Liver (tissue), 9 donors: ENCODE data around the gene PIK3R5. TPM values are rescaled to one million over a fixed set of nuclear protein-coding genes. Genes with fewer than 3 reads are reported as not detected.

ENCODE experiments used
- DNase-seq: peaks from one replicate; pipeline ENCODE4 v3.0.0-alpha.2; 2017; ENCODE audit warnings: low spot score
- H3K27ac ChIP-seq, 2 donors: one replicate each; pipeline ENCODE4 v1.7.0; 2013; ENCODE audit warnings: inconsistent platforms in 2 of 2, low read length in 2 of 2, control low read depth in 1 of 2, low read depth in 1 of 2, mild to moderate bottlenecking in 1 of 2
- H3K27me3 ChIP-seq, 4 donors: one replicate each; pipeline versions ENCODE4 v1.6.1 to v1.7.0; 2013; ENCODE audit warnings: low read length in 3 of 4, inconsistent platforms in 1 of 4, mild to moderate bottlenecking in 1 of 4, moderate library complexity in 1 of 4; ENCODE audit not compliant: control insufficient read depth in 4 of 4, insufficient read depth in 4 of 4
- H3K36me3 ChIP-seq, 4 donors: one replicate each; pipeline versions ENCODE4 v1.6.1 to v1.7.0; 2013; ENCODE audit warnings: low read length in 3 of 4, mild to moderate bottlenecking in 3 of 4, low read depth in 1 of 4, moderate library complexity in 1 of 4; ENCODE audit not compliant: control insufficient read depth in 4 of 4, insufficient read depth in 3 of 4
- H3K4me1 ChIP-seq, 4 donors: one replicate each; pipeline versions ENCODE4 v1.6.1 to v1.7.0; 2013; ENCODE audit warnings: low read length in 3 of 4, mild to moderate bottlenecking in 3 of 4, moderate library complexity in 1 of 4; ENCODE audit not compliant: control insufficient read depth in 4 of 4, insufficient read depth in 4 of 4
- H3K4me3 ChIP-seq, 3 donors: one replicate each; pipeline versions ENCODE4 v1.6.1 to v1.7.0; 2013; ENCODE audit warnings: low read length in 3 of 3, control low read depth in 1 of 3, low read depth in 1 of 3, mild to moderate bottlenecking in 1 of 3
- H3K9ac ChIP-seq, 2 donors: one replicate each; pipeline ENCODE4 v1.7.0; 2013; ENCODE audit warnings: low read length in 2 of 2, mild to moderate bottlenecking in 2 of 2, moderate library complexity in 2 of 2, control low read depth in 1 of 2, low read depth in 1 of 2
- H3K9me3 ChIP-seq, 4 donors: one replicate each; pipeline versions ENCODE4 v1.6.1 to v1.7.0; 2013; ENCODE audit warnings: low read length in 3 of 4; ENCODE audit not compliant: control insufficient read depth in 4 of 4
- ATF3 ChIP-seq: IDR thresholded peaks from 2 replicates; pipeline ENCODE4 v1.6.1; 2016; ENCODE audit warnings: antibody characterized with exemption
- EGR1 ChIP-seq, 2 donors: IDR thresholded peaks; 2 replicates each; pipeline ENCODE4 v1.6.1; 2016 to 2018; ENCODE audit warnings: antibody characterized with exemption in 2 of 2, low read depth in 2 of 2
- FOXA1 ChIP-seq: IDR thresholded peaks from 2 replicates; pipeline ENCODE4 v1.6.1; 2016; ENCODE audit warnings: antibody characterized with exemption
- FOXA2 ChIP-seq: IDR thresholded peaks from 2 replicates; pipeline ENCODE4 v1.6.1; 2016; ENCODE audit warnings: antibody characterized with exemption
- GABPA ChIP-seq, 2 donors: IDR thresholded peaks in 1 of 2; conservative IDR thresholded peaks in 1 of 2; 2 replicates each; pipeline ENCODE4 v1.6.1; 2016; ENCODE audit warnings: antibody characterized with exemption in 2 of 2, mild to moderate bottlenecking in 1 of 2, moderate library complexity in 1 of 2
- HNF4A ChIP-seq, 2 donors: conservative IDR thresholded peaks; 2 replicates each; pipeline ENCODE4 v1.6.1; 2016; ENCODE audit warnings: antibody characterized with exemption in 2 of 2, mild to moderate bottlenecking in 2 of 2
- HNF4G ChIP-seq: IDR thresholded peaks from 2 replicates; pipeline ENCODE4 v1.6.1; 2016; ENCODE audit warnings: antibody characterized with exemption
- JUND ChIP-seq, 2 donors: IDR thresholded peaks; 2 replicates each; pipeline ENCODE4 v1.6.1; 2016; ENCODE audit warnings: antibody characterized with exemption in 2 of 2
- MAX ChIP-seq: IDR thresholded peaks from 2 replicates; pipeline ENCODE4 v1.6.1; 2016; ENCODE audit warnings: antibody characterized with exemption
- NR2F2 ChIP-seq: IDR thresholded peaks from 2 replicates; pipeline ENCODE4 v1.6.1; 2016; ENCODE audit warnings: antibody characterized with exemption
- RAD21 ChIP-seq, 2 donors: IDR thresholded peaks; 2 replicates each; pipeline ENCODE4 v1.6.1; 2016; ENCODE audit warnings: antibody characterized with exemption in 2 of 2, mild to moderate bottlenecking in 2 of 2
- REST ChIP-seq: IDR thresholded peaks from 2 replicates; pipeline ENCODE4 v1.6.1; 2016; ENCODE audit warnings: antibody characterized with exemption, mild to moderate bottlenecking
- RXRA ChIP-seq, 2 donors: IDR thresholded peaks; 2 replicates each; pipeline ENCODE4 v1.6.1; 2017 to 2018; ENCODE audit warnings: antibody characterized with exemption in 2 of 2, mild to moderate bottlenecking in 1 of 2
- SP1 ChIP-seq: IDR thresholded peaks from 2 replicates; pipeline ENCODE4 v1.6.1; 2018; ENCODE audit warnings: antibody characterized with exemption, mild to moderate bottlenecking
- TAF1 ChIP-seq: conservative IDR thresholded peaks from 2 replicates; pipeline ENCODE4 v1.6.1; 2016; ENCODE audit warnings: antibody characterized with exemption, mild to moderate bottlenecking
- YY1 ChIP-seq: IDR thresholded peaks from 2 replicates; pipeline ENCODE4 v1.6.1; 2016; ENCODE audit warnings: antibody characterized with exemption, mild to moderate bottlenecking
- ZBTB33 ChIP-seq: IDR thresholded peaks from 2 replicates; pipeline ENCODE4 v1.6.1; 2016; ENCODE audit warnings: antibody characterized with exemption
- WGBS: extraction: QIAGEN DNeasy Blood & Tissue Kit; methylation state at CpG from one replicate; pipeline ENCODE4 v1.1.7; 2013; 5-methylcytosine and 5-hydroxymethylcytosine counted together
- polyA plus RNA-seq, 2 donors: library from polyadenylated mRNA; stranded (reverse) in 1 of 2; unstranded in 1 of 2; fragments of 200-250 nt in 1 of 2; fragments of >200 nt in 1 of 2; fragmentation: Nextera tagmentation in 1 of 2; extraction: Ambion mirVana in 1 of 2; gene quantifications; one replicate each; pipeline versions ENCODE4 v1.2.1 to v1.2.3, GENCODE V29; 2013 to 2015
- total RNA-seq, 2 donors: library from RNA; depleted of rRNA; stranded (reverse); fragments of >200 nt; gene quantifications; one replicate each; pipeline ENCODE4 v1.2.3, GENCODE V29; 2014
- donor health status: healthy.
- donor health status: healthy.
- donor health status: healthy.
- donor health status: healthy.
- donor health status: healthy.

PIK3R5 gene
- total and polyA plus RNA-seq, 4 donors = 0.93 to 7.8 (median 2.6) TPM

- Histone ChIP-seq H3K4me3 (no peak overlapping the region), H3K4me1 (no peaks in the 10 kb centered on the region), H3K27me3 (peaks cover 0 to 2% (median 0%) of the 10 kb centered on the region in 4 donors), H3K9ac (no peak overlapping the region), H3K36me3 (no peaks in the 10 kb centered on the region), H3K9me3 (no peaks in the 10 kb centered on the region), H3K27ac (no peak overlapping the region)
- 93% methylated on average over 16 of the region's 16 CpGs for WGBS
- TF ChIP-seq ZBTB33 (no peak), FOXA1 (no peak), TAF1 (no peak), HNF4A (conservative IDR thresholded peaks at IDR 0.05) (no peak), RAD21 (IDR thresholded peaks at IDR 0.05) (no peak), ATF3 (no peak), NR2F2 (no peak), EGR1 (IDR thresholded peaks at IDR 0.05; ENCODE audit: low read depth in 2 of 2) (no peak), REST (no peak), JUND (IDR thresholded peaks at IDR 0.05) (no peak), SP1 (no peak), MAX (no peak)
- DNase-seq = no peak
These were observed 81.0 kb downstream of the PIK3R5 start for GRCh38 chr17:8884336-8884990.

- WGBS = 94% methylated on average over 4 of the region's 4 CpGs
- peaks cover 0 to under 1% (median 0%) of the 10 kb centered on the region in 4 donors for H3K36me3 ChIP-seq
- TF ChIP-seq RXRA (IDR thresholded peaks at IDR 0.05) (no peak), FOXA2 (no peak), ATF3 (no peak), SP1 (no peak), HNF4G (no peak), JUND (IDR thresholded peaks at IDR 0.05) (no peak), FOXA1 (no peak), REST (no peak), MAX (no peak), ZBTB33 (no peak), YY1 (no peak), NR2F2 (no peak), GABPA (IDR thresholded peaks at IDR 0.05 in 1 of 2, conservative IDR thresholded peaks at IDR 0.05 in 1 of 2) (no peak), EGR1 (IDR thresholded peaks at IDR 0.05; ENCODE audit: low read depth in 2 of 2) (no peak)
These were observed 82.2 kb downstream of the PIK3R5 start for GRCh38 chr17:8883353-8883752.

More at GRCh38 chr17:8883353-8883752, 82.2 kb downstream of the PIK3R5 start:
- H3K27me3 ChIP-seq = peaks cover 0 to 2% (median 0%) of the 10 kb centered on the region in 4 donors
- H3K27ac ChIP-seq = no peak overlapping the region
- H3K9me3 ChIP-seq = no peaks in the 10 kb centered on the region
- H3K4me3 ChIP-seq = no peak overlapping the region
- H3K9ac ChIP-seq = no peak overlapping the region
- no peaks in the 10 kb centered on the region for H3K4me1 ChIP-seq
- DNase-seq = no peak
